OCI-LY1 (cell line): ENCODE data around the gene FHIT.

ENCODE experiments used
- CTCF ChIP-seq: fragments of 200-600 bp; sonication (generic), shearing (Covaris generic); IDR thresholded peaks from 2 replicates; pipeline ENCODE4 v1.5.1; 2017; ENCODE audit warnings: mild to moderate bottlenecking, antibody characterized with exemption, low read length, moderate library complexity, mixed read lengths
- EZH2 ChIP-seq: fragments of 200-600 bp; sonication (generic), shearing (Covaris generic); IDR thresholded peaks from 2 replicates; pipeline ENCODE4 v1.8.0; 2017; ENCODE audit warnings: borderline replicate concordance, mixed run types, mild to moderate bottlenecking, antibody characterized with exemption, low read length, moderate library complexity, mixed read lengths

- TF ChIP-seq CTCF (no peak), EZH2 (no peak)
Measured at GRCh38 chr3:59856934-59857460, 1394.3 kb downstream of the FHIT start.
